ENCODE results near the gene GPR132. TPM values are rescaled to one million over a fixed set of nuclear protein-coding genes. Genes with fewer than 3 reads are reported as not detected.

Gene GPR132
- total RNA-seq, 1 experiment from 2014 or later = 0.08 TPM

DNA sequence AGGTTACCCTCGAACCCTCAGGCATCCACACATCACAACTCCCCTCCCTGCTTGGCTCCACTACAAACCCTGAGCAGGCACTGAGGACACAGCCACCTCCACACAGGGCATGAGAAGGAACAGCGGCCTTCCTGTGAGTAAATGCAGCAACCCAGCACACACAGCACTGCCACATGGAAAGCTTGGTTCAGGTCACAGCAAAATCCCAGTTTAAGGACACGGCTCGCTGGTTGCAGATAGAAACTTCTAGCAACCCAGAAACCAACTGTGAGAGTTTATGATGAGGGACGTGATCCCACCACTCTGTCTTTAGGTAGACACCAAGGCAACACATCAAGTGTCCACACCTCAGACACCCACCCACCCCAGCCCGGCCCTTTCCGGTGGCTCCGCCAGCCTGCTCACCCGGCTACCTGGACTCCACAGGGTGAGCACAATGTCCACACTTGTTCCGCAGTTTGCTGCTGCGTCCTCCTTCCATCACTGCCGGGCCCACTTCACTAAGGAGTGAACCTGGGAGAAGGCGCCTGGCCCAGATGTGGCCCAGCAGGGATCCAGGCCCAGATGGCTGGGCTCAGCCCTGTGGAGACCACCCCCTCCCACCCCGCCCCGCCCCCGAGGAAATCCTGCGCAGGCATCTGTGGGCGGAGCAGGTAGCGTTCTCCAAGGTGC lies 57.5 kb downstream of the GPR132 start:
- intact Hi-C loops (cut with micrococcal nuclease; ENCODE audit: unreplicated experiment) = no loop called here
- DNase-seq (ENCODE audit: low read depth, low spot score) = no peak
- Histone ChIP-seq H3K4me1 (ENCODE audit: control insufficient read depth, insufficient read depth, low read length) (peaks cover 8% of the 10 kb centered on the region), H3K9me3 (ENCODE audit: control insufficient read depth, insufficient read depth, low read depth, low read length) (no peaks in the 10 kb centered on the region), H3K4me3 (ENCODE audit: low read depth in 2 of 2, low read length in 2 of 2) (no peak overlapping the region), H3K36me3 (ENCODE audit: control insufficient read depth, insufficient read depth, low read length) (peaks cover 9% of the 10 kb centered on the region; the same call in 1 of the 2 replicates), H3K27ac (ENCODE audit: low read length) (no peak overlapping the region), H3K27me3 (ENCODE audit: control insufficient read depth, insufficient read depth, low read length) (no peaks in the 10 kb centered on the region)
- ATAC-seq = no peak
- no peak for TF ChIP-seq TCF7L2 (IDR thresholded peaks at IDR 0.05; ENCODE audit: low read depth, low read length)
- TF ChIP-seq, protein P1, sequence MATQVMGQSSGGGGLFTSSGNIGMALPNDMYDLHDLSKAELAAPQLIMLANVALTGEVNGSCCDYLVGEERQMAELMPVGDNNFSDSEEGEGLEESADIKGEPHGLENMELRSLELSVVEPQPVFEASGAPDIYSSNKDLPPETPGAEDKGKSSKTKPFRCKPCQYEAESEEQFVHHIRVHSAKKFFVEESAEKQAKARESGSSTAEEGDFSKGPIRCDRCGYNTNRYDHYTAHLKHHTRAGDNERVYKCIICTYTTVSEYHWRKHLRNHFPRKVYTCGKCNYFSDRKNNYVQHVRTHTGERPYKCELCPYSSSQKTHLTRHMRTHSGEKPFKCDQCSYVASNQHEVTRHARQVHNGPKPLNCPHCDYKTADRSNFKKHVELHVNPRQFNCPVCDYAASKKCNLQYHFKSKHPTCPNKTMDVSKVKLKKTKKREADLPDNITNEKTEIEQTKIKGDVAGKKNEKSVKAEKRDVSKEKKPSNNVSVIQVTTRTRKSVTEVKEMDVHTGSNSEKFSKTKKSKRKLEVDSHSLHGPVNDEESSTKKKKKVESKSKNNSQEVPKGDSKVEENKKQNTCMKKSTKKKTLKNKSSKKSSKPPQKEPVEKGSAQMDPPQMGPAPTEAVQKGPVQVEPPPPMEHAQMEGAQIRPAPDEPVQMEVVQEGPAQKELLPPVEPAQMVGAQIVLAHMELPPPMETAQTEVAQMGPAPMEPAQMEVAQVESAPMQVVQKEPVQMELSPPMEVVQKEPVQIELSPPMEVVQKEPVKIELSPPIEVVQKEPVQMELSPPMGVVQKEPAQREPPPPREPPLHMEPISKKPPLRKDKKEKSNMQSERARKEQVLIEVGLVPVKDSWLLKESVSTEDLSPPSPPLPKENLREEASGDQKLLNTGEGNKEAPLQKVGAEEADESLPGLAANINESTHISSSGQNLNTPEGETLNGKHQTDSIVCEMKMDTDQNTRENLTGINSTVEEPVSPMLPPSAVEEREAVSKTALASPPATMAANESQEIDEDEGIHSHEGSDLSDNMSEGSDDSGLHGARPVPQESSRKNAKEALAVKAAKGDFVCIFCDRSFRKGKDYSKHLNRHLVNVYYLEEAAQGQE (IDR thresholded peaks at IDR 0.05; ENCODE audit: insufficient read depth in 1 of 2, low read depth in 2 of 2, low read length in 1 of 2) = no peak
- TF ChIP-seq, protein P2, sequence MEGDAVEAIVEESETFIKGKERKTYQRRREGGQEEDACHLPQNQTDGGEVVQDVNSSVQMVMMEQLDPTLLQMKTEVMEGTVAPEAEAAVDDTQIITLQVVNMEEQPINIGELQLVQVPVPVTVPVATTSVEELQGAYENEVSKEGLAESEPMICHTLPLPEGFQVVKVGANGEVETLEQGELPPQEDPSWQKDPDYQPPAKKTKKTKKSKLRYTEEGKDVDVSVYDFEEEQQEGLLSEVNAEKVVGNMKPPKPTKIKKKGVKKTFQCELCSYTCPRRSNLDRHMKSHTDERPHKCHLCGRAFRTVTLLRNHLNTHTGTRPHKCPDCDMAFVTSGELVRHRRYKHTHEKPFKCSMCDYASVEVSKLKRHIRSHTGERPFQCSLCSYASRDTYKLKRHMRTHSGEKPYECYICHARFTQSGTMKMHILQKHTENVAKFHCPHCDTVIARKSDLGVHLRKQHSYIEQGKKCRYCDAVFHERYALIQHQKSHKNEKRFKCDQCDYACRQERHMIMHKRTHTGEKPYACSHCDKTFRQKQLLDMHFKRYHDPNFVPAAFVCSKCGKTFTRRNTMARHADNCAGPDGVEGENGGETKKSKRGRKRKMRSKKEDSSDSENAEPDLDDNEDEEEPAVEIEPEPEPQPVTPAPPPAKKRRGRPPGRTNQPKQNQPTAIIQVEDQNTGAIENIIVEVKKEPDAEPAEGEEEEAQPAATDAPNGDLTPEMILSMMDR (IDR thresholded peaks at IDR 0.05) = no peak
- TF ChIP-seq POLR2AphosphoS5 (IDR thresholded peaks at IDR 0.05; ENCODE audit: low read depth, low read length) = peak; percentile 6; the same call in 1 of the 2 replicates
- no peak for TF ChIP-seq SIN3A (IDR thresholded peaks at IDR 0.05; ENCODE audit: borderline replicate concordance, insufficient read depth, low read depth, low read length)
- BruUV-seq (replicated peaks) = no TSS peak
- CTCF ChIA-PET = no interaction called here
- POLR2A ChIA-PET = no interaction called here
- in situ Hi-C loops (cut with HindIII; ENCODE audit: low pct_unique_long_range_greater_than_20kb, low sequenced_read_pairs) = no loop called here

GRCh38 chr14:105006831-105007592 lies 58.2 kb downstream of the GPR132 start:
- Histone ChIP-seq H3K4me1 (ENCODE audit: control insufficient read depth, insufficient read depth, low read length) (peaks cover 3% of the 10 kb centered on the region; the same call in 1 of the 2 replicates), H3K36me3 (ENCODE audit: control insufficient read depth, insufficient read depth, low read length) (peaks cover 9% of the 10 kb centered on the region; the same call in 1 of the 2 replicates), H3K4me3 (ENCODE audit: low read depth in 2 of 2, low read length in 2 of 2) (no peak overlapping the region), H3K27ac (ENCODE audit: low read length) (no peak overlapping the region), H3K27me3 (ENCODE audit: control insufficient read depth, insufficient read depth, low read length) (no peaks in the 10 kb centered on the region), H3K9me3 (ENCODE audit: control insufficient read depth, insufficient read depth, low read depth, low read length) (no peaks in the 10 kb centered on the region)
- intact Hi-C loops (cut with micrococcal nuclease; ENCODE audit: unreplicated experiment) = no loop called here
- peak; percentile 11; the same call in 1 of the 2 replicates for ATAC-seq
- POLR2A ChIA-PET = no interaction called here
- BruUV-seq (replicated peaks) = no TSS peak
- no peak for DNase-seq (ENCODE audit: low read depth, low spot score)
- CTCF ChIA-PET = interaction anchor here (0.8 kb wide), 1 partner anchor 42 kb away, joined by 3 read pairs; no protein-coding TSS in a partner anchor
- in situ Hi-C loops (cut with HindIII; ENCODE audit: low pct_unique_long_range_greater_than_20kb, low sequenced_read_pairs) = no loop called here
- no peak for TF ChIP-seq SIN3A (IDR thresholded peaks at IDR 0.05; ENCODE audit: borderline replicate concordance, insufficient read depth, low read depth, low read length)
- peak; percentile 14; the same call in 1 of the 2 replicates for TF ChIP-seq POLR2AphosphoS5 (IDR thresholded peaks at IDR 0.05; ENCODE audit: low read depth, low read length)
- TF ChIP-seq, protein P1 (IDR thresholded peaks at IDR 0.05; ENCODE audit: insufficient read depth in 1 of 2, low read depth in 2 of 2, low read length in 1 of 2) = no peak
- TF ChIP-seq, protein P2 (IDR thresholded peaks at IDR 0.05) = no peak
- TF ChIP-seq TCF7L2 (IDR thresholded peaks at IDR 0.05; ENCODE audit: low read depth, low read length) = no peak
